Ureter (tissue), 1 donor: ENCODE results near the gene PPM1M. TPM values are rescaled to one million over a fixed set of nuclear protein-coding genes. Genes with fewer than 3 reads are reported as not detected.

Experiments
- DNase-seq: peaks from one replicate; pipeline ENCODE4 v3.0.0-alpha.2; 2020; ENCODE audit warnings: low spot score
- total RNA-seq: library from RNA; stranded (reverse); gene quantifications from one replicate; pipeline ENCODE4 v1.2.4, GENCODE V29; 2023
- donor health status: DM: yes; HTN: yes; CAD: no.

Gene PPM1M
- total RNA-seq, 1 donor from 2014 or later: 16.1 TPM

DNA sequence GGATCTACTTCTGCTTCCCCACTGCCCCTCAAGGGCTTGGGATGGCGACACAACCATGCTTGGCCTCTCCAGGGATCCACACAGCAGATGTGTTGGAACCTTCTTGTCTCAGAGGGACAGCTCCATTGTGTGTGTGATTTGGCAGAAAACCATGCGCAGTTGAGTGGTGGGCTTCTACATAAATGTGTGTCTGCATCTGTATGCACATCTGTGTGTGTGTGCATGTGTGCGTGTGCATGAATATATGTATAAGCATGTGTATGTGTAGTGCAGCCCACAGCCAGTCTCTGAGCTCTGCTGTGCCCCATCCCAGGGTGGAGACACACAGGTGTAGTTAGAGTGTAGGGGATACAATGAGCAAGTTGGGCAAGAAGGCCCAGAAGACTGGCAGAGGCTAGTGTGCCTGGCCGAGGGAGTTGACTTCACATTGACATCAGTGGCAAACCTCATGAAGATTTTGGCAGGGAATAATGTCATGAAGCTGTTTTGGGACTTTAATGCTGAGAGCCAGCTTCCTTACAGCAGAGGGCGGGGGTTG is 50.2 kb downstream of the PPM1M start:
- no peak for DNase-seq

DNA sequence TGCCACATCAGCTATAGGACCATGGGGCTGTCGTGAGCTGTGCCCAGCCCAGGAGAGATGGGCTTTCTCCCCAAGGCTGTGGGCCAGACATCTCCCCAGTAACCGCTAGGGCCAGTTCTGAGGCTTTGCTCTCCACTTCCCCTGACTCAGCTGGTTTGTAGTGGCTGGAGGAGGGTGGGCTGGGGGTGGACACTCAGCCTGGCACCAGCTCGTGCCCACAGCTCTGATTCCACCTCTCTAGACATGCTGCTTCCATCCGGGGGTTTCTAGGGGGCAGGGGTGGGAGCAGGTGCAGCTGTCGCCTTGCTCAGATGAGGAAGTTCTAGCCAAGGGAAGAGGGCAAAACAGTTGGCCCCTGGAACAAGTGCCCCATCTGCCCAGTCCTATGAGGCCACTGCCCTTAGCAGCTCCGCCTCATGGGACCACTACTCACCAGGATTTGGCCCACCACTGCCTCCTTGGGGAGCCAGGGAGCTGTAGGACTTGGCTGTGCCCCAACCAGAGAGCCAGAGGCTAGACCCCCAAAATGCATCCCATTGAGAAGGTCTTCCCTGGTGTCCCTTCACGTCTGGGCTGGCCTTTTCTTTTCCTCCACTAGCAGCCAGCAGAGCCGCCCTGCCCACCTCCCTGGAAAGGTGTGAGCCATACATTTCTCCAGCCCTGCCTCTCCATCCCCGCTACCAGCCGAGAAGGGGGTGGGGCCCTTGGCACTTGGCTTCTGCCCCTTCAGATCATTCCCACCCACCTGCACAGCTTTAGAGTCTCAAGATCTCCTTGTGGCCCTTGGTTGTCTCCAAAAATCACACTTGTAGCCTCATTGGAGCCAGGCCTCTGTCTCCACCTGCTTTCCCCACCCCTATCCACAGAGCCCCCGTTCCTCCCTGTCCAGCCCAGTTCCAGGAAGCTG is 51.9 kb downstream of the PPM1M start:
- DNase-seq: no peak

DNA sequence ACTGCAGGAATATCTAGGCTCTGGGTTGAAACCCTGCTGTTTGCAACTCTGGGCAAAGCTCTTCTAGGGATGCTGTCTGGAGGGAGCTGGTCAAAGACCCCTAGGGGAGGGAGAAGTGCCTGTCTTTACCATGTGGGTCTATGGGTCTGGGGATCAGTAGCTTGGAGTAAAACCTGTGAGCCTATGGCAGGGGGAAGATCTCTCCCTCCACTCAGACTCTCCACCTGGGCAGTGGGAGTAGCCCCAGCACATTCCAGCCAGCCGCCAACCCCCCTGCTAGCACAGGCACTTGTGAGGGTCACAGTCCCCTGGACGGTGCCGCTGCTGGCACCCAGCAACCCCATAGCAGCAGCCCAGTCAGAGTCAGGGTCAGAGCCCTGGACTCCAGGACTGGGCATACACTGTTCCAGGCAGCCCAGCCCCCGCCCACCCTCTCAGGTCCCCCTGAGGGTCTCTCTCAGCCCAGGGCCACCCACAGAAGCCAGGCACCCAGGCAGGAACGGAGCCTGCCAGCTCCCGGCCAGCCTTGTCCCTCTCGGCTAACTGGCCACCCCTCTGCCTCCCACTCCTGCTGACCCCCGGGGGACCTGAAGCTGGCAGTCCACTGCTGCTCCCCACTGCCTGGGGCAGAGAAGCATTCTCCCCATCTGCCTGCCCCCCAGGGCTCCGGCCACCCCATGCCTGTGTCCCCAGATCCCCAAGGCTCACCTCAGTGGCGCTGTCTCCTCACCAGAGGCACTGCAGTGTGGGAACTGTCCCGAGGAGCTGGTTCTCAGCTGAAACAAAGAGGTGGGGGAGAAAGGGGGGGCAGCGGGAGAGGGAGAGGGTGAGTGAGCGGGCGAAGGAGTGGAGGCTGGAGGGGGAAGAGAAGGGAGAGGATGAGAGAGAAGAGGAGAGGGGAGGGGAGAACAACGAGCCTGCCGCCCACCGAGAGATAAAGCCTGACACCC is 52.9 kb downstream of the PPM1M start:
- no peak for DNase-seq

GRCh38 chr3:52299247-52299878 is 53.8 kb downstream of the PPM1M start:
- DNase-seq: no peak

Other genes starting within 250 kb of the PPM1M start
- 1,577 TPM for gene RPL29, start 249.9 kb upstream of the PPM1M start, total RNA-seq
- gene DUSP7, start 189.2 kb upstream of the PPM1M start, total RNA-seq: 22.2 TPM
- gene POC1A, start 91.3 kb upstream of the PPM1M start, total RNA-seq: 3.6 TPM
- gene ALAS1, start 47.6 kb upstream of the PPM1M start, total RNA-seq: 144 TPM
- gene TLR9, start 20.1 kb upstream of the PPM1M start, total RNA-seq: 0.26 TPM
- gene TWF2, start 6.6 kb upstream of the PPM1M start, total RNA-seq: 65.3 TPM
- gene WDR82, start 32.9 kb downstream of the PPM1M start, total RNA-seq: 81.6 TPM
- gene GLYCTK, start 42.1 kb downstream of the PPM1M start, total RNA-seq: 18.7 TPM
- 16.6 TPM for gene DNAH1, start 70.6 kb downstream of the PPM1M start, total RNA-seq
- gene BAP1, start 164.2 kb downstream of the PPM1M start, total RNA-seq: 62.4 TPM
- 11.4 TPM for gene PHF7, start 164.9 kb downstream of the PPM1M start, total RNA-seq
- gene SEMA3G, start 199.3 kb downstream of the PPM1M start, total RNA-seq: 7.5 TPM
- 9.4 TPM for gene TNNC1, start 208.3 kb downstream of the PPM1M start, total RNA-seq
- 140 TPM for gene NISCH, start 209.8 kb downstream of the PPM1M start, total RNA-seq
- 191 TPM for gene STAB1, start 249.6 kb downstream of the PPM1M start, total RNA-seq